Measurements from ENCODE around the gene TRIM41.
"Not testable (repeated sequence)": the region's sequence is repeated elsewhere in the genome, so short reads cannot be mapped to it uniquely, and the experiment has no call there.

Gene TRIM41

DNA sequence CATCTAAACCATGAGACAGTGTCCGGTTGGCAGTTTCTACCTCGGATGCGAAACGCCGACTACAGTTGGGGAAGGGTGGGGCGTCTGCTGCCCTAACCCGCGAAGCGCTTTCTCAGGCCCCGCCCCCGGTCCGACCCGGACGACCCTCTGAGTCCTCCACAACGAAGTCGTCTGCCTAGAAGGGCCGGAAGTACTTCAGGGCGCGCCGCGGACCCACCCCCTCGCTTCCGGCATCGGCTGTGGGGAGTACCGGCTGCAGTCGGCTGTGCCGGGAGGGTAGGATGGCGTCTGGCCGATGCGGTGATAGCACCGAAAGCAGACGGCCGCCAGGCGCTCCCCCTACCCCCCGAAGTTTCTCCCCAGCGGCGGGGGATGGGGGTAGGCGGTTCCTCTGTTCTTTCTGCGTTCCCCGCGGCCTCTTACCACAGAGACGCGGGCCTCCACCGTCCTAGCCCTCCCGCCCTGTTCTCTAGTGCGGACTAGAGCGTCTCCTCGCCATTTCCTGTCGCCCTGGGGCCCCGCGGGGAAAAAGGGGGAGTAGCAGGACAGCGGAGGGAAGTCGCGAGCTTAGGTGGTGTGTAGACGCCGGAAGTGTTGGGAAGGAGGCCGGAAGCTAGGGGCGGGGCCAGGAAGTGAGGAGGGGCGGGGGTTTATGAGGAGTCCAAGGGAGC lies at the start of gene TRIM41:
TRIM41 (plus strand) TSS at position 224 of the 671 bp plus-strand sequence. CDS start 719 bp downstream, outside the sequence.
- no peaks in the 10 kb centered on the region for H4K20me1 ChIP-seq (ENCODE audit: insufficient read depth, low read length)
- H3K27ac ChIP-seq (ENCODE audit: low read depth, low read length, poor library complexity, severe bottlenecking): peak within 1 kb of the TSS; percentile 96
- H3K4me3 ChIP-seq (ENCODE audit: low read depth, low read length, poor library complexity, severe bottlenecking): peak within 1 kb of the TSS; percentile 67

GRCh38 chr5:181173420-181174342 lies 49.4 kb upstream of the TRIM41 start:
- Histone ChIP-seq H3K36me3 (ENCODE audit: insufficient read depth, low read length) (no peaks in the 10 kb centered on the region), H3K4me1 (ENCODE audit: insufficient read depth, low read length, severe bottlenecking) (peaks cover 45% of the 10 kb centered on the region), H3K79me2 (ENCODE audit: insufficient read depth, low read length) (no peaks in the 10 kb centered on the region), H3K9me2 (ENCODE audit: low read depth, low read length) (no peaks in the 10 kb centered on the region), H4K20me1 (ENCODE audit: insufficient read depth, low read length) (no peaks in the 10 kb centered on the region), H3F3A (ENCODE audit: insufficient read depth, low read length) (no peaks in the 10 kb centered on the region), H3K9me3 (ENCODE audit: low read length) (no peaks in the 10 kb centered on the region), H3K27me3 (ENCODE audit: insufficient read depth, low read length) (no peaks in the 10 kb centered on the region), H3K4me2 (ENCODE audit: low read length) (peak overlapping the region; percentile 91), H3K27ac (ENCODE audit: low read depth, low read length, poor library complexity, severe bottlenecking) (peak overlapping the region; percentile 94), H3K4me3 (ENCODE audit: low read depth, low read length, poor library complexity, severe bottlenecking) (peak overlapping the region; percentile 73), H3K9ac (ENCODE audit: low read length) (peak overlapping the region; percentile 78), H2AFZ (ENCODE audit: low read length) (peak overlapping the region; percentile 39)
- TF ChIP-seq, protein P1, sequence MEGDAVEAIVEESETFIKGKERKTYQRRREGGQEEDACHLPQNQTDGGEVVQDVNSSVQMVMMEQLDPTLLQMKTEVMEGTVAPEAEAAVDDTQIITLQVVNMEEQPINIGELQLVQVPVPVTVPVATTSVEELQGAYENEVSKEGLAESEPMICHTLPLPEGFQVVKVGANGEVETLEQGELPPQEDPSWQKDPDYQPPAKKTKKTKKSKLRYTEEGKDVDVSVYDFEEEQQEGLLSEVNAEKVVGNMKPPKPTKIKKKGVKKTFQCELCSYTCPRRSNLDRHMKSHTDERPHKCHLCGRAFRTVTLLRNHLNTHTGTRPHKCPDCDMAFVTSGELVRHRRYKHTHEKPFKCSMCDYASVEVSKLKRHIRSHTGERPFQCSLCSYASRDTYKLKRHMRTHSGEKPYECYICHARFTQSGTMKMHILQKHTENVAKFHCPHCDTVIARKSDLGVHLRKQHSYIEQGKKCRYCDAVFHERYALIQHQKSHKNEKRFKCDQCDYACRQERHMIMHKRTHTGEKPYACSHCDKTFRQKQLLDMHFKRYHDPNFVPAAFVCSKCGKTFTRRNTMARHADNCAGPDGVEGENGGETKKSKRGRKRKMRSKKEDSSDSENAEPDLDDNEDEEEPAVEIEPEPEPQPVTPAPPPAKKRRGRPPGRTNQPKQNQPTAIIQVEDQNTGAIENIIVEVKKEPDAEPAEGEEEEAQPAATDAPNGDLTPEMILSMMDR (IDR thresholded peaks at IDR 0.05; ENCODE audit: low read length): no peak; the same call in 1 of the 2 replicates
- TF ChIP-seq EZH2 (IDR thresholded peaks at IDR 0.05; ENCODE audit: borderline replicate concordance, low read length): no peak

More for the DNA sequence above, at the start of gene TRIM41:
- Histone ChIP-seq H3K4me1 (ENCODE audit: insufficient read depth, low read length, severe bottlenecking) (peaks cover 39% of the 10 kb centered on the region), H3F3A (ENCODE audit: insufficient read depth, low read length) (0 out of 2 replicates have a peak, but pooled peaks cover 6% of the 10 kb centered on the region), H3K9me2 (ENCODE audit: low read depth, low read length) (no peaks in the 10 kb centered on the region), H2AFZ (ENCODE audit: low read length) (no peak within 1 kb of the TSS), H3K9me3 (ENCODE audit: low read length) (no peaks in the 10 kb centered on the region), H3K4me2 (ENCODE audit: low read length) (peak within 1 kb of the TSS; percentile 96), H3K27me3 (ENCODE audit: insufficient read depth, low read length) (no peaks in the 10 kb centered on the region), H3K79me2 (ENCODE audit: insufficient read depth, low read length) (no peaks in the 10 kb centered on the region), H3K36me3 (ENCODE audit: insufficient read depth, low read length) (peaks cover 16% of the 10 kb centered on the region), H3K9ac (ENCODE audit: low read length) (peak within 1 kb of the TSS; percentile 82)
- TF ChIP-seq EZH2 (IDR thresholded peaks at IDR 0.05; ENCODE audit: borderline replicate concordance, low read length): no peak
- TF ChIP-seq, protein P1 (IDR thresholded peaks at IDR 0.05; ENCODE audit: low read length): no peak

DNA sequence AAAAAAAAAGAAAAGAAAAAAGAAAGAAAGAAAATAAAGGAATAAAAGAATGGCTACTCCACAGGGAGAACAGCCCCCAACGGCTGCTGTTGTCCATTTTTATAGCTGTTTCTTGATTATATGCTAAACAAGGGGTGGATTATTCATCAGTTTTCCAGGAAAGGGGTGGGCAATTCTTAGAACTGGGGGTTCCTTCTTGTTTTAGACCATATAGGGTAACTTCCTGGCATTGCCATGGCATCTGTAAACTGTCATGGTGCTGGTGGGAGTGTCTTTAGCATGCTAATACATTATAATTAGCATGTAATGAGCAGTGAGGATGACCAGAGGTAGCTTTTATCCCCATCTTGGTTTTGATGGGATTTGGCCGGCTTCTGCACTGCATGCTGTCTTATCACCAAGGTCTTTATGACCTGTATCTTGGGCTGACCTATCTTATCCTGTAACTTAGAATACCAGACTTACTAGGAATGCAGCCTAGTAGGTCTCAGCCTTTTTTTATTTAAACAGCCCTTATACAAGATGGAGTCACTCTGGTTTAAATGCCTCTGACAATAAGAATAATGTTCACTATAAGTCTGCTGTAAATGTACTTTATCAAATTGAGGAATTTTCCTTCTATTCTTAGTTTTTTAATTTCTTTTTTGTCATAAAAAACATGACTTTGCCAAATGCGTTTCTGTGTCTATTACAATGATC lies 46.7 kb upstream of the TRIM41 start:
- no peaks in the 10 kb centered on the region for H3K27me3 ChIP-seq (ENCODE audit: insufficient read depth, low read length)
- H2AFZ ChIP-seq (ENCODE audit: low read length): no peak overlapping the region
- no peak overlapping the region for H3K4me3 ChIP-seq (ENCODE audit: low read depth, low read length, poor library complexity, severe bottlenecking)
- H3K9me2 ChIP-seq (ENCODE audit: low read depth, low read length): no peaks in the 10 kb centered on the region
- no peaks in the 10 kb centered on the region for H3K36me3 ChIP-seq (ENCODE audit: insufficient read depth, low read length)
- H4K20me1 ChIP-seq (ENCODE audit: insufficient read depth, low read length): no peaks in the 10 kb centered on the region
- no peaks in the 10 kb centered on the region for H3K9me3 ChIP-seq (ENCODE audit: low read length)
- H3K4me1 ChIP-seq (ENCODE audit: insufficient read depth, low read length, severe bottlenecking): peaks cover 19% of the 10 kb centered on the region
- H3K9ac ChIP-seq (ENCODE audit: low read length): no peak overlapping the region
- H3K27ac ChIP-seq (ENCODE audit: low read depth, low read length, poor library complexity, severe bottlenecking): no peak overlapping the region
- TF ChIP-seq EZH2 (IDR thresholded peaks at IDR 0.05; ENCODE audit: borderline replicate concordance, low read length): no peak
- TF ChIP-seq, protein P1 (IDR thresholded peaks at IDR 0.05; ENCODE audit: low read length): no peak
- no peaks in the 10 kb centered on the region for H3F3A ChIP-seq (ENCODE audit: insufficient read depth, low read length)
- H3K79me2 ChIP-seq (ENCODE audit: insufficient read depth, low read length): no peaks in the 10 kb centered on the region
- H3K4me2 ChIP-seq (ENCODE audit: low read length): no peak overlapping the region

DNA sequence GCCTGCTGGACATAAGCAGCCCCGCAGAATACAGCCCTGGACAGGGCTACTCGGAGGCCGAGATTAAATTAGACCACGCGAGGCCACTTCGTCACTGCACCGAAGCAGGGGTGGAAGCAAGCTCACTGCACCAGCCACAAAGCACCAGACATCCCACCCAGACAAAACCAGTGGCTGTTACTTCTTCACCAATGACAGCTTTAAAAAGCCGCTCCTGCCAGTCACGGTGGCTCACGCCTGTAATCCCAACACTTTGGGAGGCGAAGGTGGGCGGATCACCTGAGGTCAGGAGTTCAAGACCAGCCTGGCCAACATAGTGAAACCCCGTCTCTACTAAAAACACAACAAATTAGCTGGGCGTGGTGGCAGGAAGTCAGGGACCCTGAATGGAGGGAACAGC lies 45.5 kb upstream of the TRIM41 start:
- not testable (repeated sequence) for H4K20me1 ChIP-seq (ENCODE audit: insufficient read depth, low read length); H3K4me3 ChIP-seq (ENCODE audit: low read depth, low read length, poor library complexity, severe bottlenecking); H3K9me2 ChIP-seq (ENCODE audit: low read depth, low read length); H3K27ac ChIP-seq (ENCODE audit: low read depth, low read length, poor library complexity, severe bottlenecking); H2AFZ ChIP-seq (ENCODE audit: low read length); H3K79me2 ChIP-seq (ENCODE audit: insufficient read depth, low read length); H3K4me2 ChIP-seq (ENCODE audit: low read length); H3K27me3 ChIP-seq (ENCODE audit: insufficient read depth, low read length); H3K36me3 ChIP-seq (ENCODE audit: insufficient read depth, low read length); H3F3A ChIP-seq (ENCODE audit: insufficient read depth, low read length); H3K9ac ChIP-seq (ENCODE audit: low read length); H3K9me3 ChIP-seq (ENCODE audit: low read length)
- H3K4me1 ChIP-seq (ENCODE audit: insufficient read depth, low read length, severe bottlenecking): peaks cover 13% of the 10 kb centered on the region

Measured in OCI-LY1 (cell line).